ENCODE data around the gene AGAP2. TPM values are rescaled to one million over a fixed set of nuclear protein-coding genes. Genes with fewer than 3 reads are reported as not detected.

Gene AGAP2
- total RNA-seq, 1 donor from 2014 or later: 0.64 TPM

- ATAC-seq: no peak
These were observed 28.8 kb upstream of the AGAP2 start for GRCh38 chr12:57767305-57767698.

DNA sequence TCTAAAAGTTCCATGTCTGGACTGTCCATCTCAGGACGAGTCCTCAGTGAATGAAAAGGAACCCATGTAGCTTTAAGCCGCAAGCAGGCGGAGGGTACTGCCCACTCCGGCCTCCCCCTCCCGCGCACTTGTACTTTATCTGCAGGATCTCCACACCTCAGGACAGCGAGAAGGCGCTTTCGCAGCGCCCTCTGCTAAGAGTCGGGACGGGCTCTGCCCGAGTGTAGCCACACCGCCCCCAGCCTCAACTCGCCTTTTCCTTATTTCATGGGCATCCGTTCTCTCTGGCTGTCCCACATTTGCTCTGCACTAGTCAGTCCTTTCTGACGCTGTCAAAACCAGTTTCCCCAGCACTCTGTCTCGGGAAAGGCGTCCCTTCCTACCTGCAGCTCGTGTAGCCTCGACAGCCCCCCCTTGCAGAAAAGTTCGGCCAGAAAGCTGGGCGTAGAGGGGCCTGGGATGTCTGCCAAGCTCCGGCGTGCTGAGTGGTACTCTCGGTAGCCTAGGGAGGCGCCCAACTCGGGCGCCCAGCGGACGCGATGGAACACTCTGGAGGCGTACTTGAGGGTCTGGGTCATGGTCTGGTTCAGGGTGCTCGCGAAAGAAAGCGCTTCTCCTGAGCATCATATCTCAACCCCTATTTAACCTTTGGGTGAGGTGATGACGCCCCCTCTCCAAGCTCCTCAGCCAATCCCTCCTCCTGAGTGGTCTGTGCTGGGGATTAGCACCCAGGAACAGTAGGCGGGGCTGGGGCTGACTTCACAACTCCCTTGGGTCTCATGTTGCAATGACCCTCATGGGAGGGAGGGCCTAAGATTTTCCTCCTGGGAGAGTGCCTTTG, 28.1 kb upstream of the AGAP2 start, which contains the start of gene CYP27B1:
TSS of gene CYP27B1 (minus strand) at position 615 of the 841 bp plus-strand sequence. CDS start at position 578, 37 bp downstream.
- peak; percentile 3 for ATAC-seq

DNA sequence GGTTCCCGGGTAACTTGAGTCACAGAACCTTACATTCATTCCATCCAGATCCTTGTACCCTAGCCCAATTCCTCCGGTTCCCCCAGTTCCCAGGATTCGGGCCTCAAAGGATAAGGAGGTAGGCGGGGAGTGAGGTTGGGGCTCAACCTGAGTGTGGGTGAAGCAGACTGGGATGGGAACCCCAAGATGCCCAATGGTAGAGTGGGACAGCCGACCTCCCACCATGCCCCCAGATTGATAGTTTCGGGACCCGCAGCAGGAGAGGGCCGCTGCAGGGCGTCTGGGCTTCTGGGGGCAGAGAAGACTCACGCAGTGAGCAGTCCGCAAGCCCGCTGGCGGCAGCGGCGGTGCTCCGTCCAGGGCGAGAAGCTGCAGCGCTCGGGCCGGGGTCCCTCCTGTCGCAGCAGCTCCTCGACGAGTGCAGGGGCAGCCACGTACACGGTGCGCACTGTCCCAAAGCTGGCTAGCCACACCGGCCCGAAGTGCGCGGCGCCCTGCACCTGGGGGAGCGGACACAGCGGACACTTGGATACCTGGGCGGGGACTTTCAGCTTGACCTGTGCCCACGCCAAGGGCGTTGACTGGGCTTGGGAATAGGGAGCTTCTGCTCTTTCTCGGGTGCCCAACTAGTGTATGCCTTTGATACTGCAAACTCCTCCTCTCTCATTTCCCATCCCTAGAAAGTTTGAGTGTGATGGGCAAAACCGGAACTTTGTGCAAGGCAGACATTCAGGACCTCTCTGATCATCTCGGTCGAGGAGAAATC, 27.3 kb upstream of the AGAP2 start:
- peak; percentile 21 for ATAC-seq

DNA sequence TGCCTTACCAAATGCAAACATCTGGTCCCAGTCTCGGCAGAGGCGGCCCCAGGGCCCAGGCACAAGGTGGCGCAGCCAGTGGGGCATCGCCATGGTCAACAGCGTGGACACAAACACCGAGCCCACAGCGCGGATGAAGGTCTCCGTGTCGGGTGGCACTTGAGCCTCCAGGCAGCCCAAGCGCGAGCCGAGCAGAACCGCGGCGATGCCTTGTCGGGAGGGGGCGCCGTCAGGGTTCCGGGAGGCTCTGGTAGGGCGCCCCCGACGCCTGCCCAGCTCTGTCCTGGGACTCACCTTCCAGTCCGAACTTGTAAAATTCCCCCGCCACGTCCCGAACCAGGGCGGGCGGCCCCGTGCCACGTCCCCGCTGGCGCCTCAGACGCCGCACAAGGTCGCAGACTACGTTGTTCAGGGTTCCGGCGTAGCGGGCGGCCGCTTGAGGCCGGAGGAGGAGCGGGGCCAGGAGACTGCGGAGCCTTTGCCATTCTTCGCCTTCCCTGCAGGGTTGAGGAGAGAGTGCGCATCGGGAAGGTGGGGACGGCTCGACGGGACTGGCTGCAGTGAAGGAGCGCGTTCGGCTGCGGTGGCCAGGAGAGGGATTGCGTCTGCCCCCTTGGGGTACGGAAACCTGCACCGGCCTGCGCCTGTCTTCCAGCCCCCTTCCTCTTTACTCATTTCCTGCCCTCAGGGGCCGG, 26.6 kb upstream of the AGAP2 start:
- ATAC-seq: peak; percentile 60

GRCh38 chr12:57764662-57765002, 26.1 kb upstream of the AGAP2 start:
- peak; percentile 5 for ATAC-seq

DNA sequence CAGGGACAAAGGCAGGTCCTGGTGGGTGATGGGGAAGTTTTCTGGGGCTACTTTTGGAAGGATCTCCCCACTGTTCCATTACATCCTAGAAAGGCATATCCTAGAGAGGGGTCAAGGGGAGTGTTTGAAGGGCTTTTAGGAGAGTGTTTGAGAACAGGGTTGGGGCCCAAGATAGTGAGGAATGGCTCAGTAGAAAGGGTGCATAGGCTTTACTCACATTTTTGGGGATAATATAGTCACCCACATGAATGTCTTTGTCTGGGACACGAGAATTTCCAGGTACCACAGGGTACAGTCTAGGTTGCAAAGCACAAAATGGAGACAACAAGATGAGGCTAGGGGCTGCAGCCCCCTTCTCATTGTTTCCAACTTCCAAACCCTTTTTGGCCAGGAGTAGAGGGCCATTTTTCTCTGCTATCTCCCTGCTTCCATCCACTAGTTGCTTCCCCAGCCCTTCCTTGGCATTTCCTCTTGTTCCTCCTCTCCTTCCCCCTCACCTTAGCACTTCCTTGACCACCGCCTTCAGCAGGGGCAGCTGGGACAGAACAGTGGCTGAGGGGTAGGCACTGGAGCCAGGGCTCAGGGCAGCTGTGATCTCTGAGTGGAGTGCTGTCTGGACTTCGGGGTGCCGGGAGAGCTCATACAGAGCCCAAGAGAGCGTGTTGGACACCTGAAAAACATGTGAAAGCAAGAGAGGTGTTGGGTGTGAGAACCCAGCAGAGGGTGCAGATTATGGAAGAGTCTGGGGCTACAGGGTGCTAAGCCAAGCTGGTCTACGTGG, 25.5 kb upstream of the AGAP2 start:
- no peak for ATAC-seq

- no peak for ATAC-seq
These were observed 23.9 kb upstream of the AGAP2 start for GRCh38 chr12:57762463-57762862.

DNA sequence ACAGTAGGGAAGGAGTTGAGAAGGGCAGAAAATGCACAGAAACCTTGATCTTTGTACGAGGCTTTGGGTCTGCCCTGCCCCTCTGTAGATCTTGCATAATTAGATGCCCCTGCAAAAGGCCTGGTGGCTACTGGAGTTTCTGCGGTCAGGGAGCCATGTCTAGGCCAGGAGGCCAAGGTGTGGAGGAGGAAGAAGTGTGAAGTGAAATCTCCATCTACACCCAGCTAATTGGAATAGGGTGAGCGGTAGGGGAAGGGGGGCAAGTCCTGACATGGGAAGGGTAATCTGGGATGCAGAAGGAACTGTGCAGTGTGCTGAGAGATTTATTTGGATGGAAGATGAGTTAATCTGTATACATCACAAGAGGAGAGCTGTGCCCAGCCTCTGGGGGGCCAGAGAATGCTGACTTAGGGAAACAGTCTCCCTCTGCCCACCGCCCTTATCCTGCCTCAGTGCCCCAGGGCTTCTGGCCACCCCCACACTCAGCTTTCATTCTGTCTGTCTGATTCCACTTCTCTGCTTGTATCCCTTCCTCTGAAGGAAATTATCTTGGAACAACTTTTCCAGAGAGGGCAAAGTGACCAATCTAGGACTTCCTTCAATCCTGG, 23.0 kb upstream of the AGAP2 start:
- ATAC-seq: no peak

DNA sequence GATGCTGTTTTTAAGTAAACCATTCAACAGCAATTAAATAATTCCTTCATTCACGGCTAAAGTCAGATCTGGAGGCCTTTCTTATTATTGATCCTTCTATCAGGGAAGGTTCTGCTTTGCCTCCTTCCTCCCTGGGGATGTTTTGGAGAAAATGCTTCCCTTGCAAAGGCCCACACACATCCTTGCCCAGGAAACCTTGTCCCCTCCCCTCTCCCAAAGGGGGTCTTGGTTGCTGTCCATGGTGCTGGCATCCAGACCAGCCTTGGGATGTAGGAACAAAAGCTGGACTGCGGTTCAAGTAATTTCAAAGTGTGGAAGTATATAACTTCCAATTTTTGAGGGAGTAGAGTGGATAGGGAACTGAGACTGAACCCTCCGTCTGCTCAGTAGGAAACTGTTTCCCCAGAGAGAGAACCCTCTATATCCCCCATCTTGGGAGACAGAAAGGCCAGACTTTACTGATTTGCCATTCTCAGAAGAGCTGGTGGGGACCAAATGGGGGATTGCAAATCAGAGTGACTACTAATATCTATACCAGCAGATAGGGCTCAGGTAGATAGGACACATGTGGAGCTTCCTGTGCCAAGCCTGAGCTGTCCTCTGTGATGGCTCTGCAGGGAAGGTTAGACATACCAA, 21.9 kb upstream of the AGAP2 start:
- no peak for ATAC-seq

GRCh38 chr12:57759360-57759980, 20.9 kb upstream of the AGAP2 start:
- no peak for ATAC-seq

- no peak for ATAC-seq
These were observed 20.2 kb upstream of the AGAP2 start for GRCh38 chr12:57758552-57759359.

GRCh38 chr12:57757771-57758170, 19.2 kb upstream of the AGAP2 start:
- ATAC-seq: no peak

- ATAC-seq: no peak
These were observed 18.1 kb upstream of the AGAP2 start for GRCh38 chr12:57756406-57757341.

- ATAC-seq: no peak
These were observed 17.2 kb upstream of the AGAP2 start for GRCh38 chr12:57755454-57756372.

- no peak for ATAC-seq
These were observed 16.6 kb upstream of the AGAP2 start for GRCh38 chr12:57755194-57755453.

- ATAC-seq: peak; percentile 63
These were observed 16.1 kb upstream of the AGAP2 start, which contains the start of gene MARCHF9 for GRCh38 chr12:57754411-57755193. MARCHF9 (plus strand) TSS chr12:57755103; CDS start chr12:57755529, 426 bp downstream.

GRCh38 chr12:57753756-57754337, 15.3 kb upstream of the AGAP2 start:
- no peak for ATAC-seq

All from esophagus mucosa (tissue), 1 donor.